Fibroblast of mammary gland (primary cell): ENCODE data around the gene BCL3.
A peak's percentile ranks its signal among the peaks of the same experiment; 100 is the strongest.

Experiments used
- DNase-seq: peaks from one replicate; pipeline ENCODE4 v3.0.0-alpha.2; 2010; ENCODE audit warnings: low read depth
- H3K4me3 ChIP-seq: 2 replicates; pipeline ENCODE4 v1.5.1; 2011; ENCODE audit warnings: low read depth, mild to moderate bottlenecking, low read length, moderate library complexity; ENCODE audit not compliant: control insufficient read depth
- TF ChIP-seq, protein P1 (sequence below): conservative IDR thresholded peaks from 2 replicates; pipeline ENCODE4 v1.5.1; 2011; ENCODE audit warnings: low read depth, low read length, inconsistent platforms; ENCODE audit not compliant: control insufficient read depth, insufficient read depth

BCL3 gene

GRCh38 chr19:44746946-44747738 is 1.4 kb upstream of the BCL3 start:
- peak overlapping the region; percentile 47 for H3K4me3 ChIP-seq
- TF ChIP-seq, protein P1, sequence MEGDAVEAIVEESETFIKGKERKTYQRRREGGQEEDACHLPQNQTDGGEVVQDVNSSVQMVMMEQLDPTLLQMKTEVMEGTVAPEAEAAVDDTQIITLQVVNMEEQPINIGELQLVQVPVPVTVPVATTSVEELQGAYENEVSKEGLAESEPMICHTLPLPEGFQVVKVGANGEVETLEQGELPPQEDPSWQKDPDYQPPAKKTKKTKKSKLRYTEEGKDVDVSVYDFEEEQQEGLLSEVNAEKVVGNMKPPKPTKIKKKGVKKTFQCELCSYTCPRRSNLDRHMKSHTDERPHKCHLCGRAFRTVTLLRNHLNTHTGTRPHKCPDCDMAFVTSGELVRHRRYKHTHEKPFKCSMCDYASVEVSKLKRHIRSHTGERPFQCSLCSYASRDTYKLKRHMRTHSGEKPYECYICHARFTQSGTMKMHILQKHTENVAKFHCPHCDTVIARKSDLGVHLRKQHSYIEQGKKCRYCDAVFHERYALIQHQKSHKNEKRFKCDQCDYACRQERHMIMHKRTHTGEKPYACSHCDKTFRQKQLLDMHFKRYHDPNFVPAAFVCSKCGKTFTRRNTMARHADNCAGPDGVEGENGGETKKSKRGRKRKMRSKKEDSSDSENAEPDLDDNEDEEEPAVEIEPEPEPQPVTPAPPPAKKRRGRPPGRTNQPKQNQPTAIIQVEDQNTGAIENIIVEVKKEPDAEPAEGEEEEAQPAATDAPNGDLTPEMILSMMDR, result no peak
- peak; percentile 96 for DNase-seq

DNA sequence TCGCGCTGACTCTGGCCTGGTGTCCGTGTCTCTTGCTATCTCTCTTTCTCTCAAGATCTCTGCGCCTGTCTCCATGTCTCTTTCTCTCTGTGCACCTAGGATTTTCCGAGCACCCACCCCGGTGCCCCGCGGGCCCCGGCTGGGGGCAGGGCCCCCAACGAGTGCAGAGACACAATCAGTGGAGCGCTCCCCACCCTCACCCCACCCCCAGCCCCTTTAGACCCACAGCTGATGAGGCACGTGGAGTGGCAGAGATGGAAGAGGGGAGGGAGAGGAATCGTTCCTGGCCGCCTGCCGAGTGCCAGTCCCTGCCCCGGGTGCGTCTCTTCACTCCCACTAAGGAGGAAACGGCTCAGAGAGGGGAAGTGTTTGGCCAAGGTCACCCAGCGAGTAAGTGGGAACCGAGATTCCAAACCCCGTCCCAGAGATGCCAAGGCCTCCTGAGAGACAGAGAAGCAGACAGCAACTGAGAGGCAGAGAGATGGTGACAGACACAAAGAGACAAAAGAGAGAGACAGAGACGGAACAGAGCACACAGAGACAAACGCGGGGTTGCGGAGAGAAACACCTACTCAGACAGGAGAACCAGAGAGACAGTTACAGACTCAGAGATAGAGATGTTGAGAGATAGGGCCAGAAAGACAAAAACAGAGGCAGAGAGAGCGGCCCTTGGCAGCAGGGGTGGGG is 626 bp upstream of the BCL3 start:
- H3K4me3 ChIP-seq, result peak overlapping the region; percentile 47
- no peak for DNase-seq
- TF ChIP-seq, protein P1, result no peak

GRCh38 chr19:44749292-44749691 is 784 bp downstream of the BCL3 start:
- TF ChIP-seq, protein P1, result no peak
- H3K4me3 ChIP-seq, result peak overlapping the region; percentile 74

DNA sequence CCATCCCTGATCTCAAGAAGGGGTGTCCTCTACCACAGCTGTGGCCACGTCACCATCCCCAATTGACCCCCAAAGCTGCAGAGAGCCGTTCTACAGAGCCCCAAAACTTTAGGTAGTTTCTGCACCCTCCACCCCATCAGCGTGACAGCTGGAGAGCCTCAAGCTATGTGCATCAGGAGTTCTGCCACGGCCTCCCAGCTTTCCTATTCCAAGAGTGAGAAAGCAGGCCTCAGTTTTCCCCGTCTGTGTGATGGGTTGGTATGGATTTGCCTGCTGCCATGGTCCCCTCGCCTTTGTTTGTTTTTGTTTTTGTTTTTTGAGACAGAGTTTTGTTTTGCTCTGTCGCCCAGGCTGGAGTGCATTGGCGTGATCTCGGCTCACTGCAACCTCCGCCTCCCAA is 1.5 kb downstream of the BCL3 start:
- DNase-seq, result no peak
- peak overlapping the region; percentile 74 for H3K4me3 ChIP-seq
- TF ChIP-seq, protein P1, result no peak

More at GRCh38 chr19:44749292-44749691, 784 bp downstream of the BCL3 start:
- no peak for DNase-seq

GRCh38 chr19:44752123-44752815 is 3.8 kb downstream of the BCL3 start:
- no peak for DNase-seq
- H3K4me3 ChIP-seq, result no peak overlapping the region
- TF ChIP-seq, protein P1, result no peak

DNA sequence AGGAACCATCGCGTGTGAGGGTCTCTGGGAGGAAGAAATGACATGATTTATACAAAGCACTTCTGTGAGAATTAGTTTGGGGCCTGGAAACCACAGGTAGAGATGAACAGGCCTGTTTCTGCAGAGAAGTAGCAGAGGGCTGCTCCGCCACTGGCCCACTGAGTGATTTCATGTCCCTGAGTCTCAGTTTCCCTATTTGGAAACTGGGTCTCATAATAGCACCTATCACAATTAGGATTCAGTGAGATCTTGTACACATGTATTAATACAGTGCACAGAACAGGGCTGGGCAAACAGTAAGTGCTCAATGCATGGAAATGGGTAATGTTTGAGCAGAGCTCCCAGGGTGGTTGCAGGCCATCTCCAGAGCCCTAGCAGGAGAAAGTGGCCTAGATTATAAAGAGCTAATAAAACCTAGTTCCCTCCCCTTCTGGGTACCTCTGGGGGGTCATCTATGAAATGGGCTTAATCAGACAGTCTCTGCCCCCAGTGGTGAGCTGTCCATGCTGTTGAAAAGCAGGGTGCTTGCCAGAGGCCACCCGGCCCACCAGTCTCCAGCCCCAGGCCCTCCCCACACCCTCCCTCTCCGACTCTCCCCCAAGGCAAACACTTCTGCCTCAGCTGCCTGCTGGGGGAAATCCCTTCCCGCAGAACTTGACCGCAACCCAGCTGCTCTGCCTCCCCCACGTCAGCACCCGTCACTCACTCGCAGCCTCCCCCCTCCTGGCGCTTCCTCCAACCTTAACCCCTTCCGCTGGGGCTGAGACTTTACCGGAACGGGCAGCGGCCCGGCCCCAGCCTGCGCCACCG is 4.5 kb downstream of the BCL3 start:
- TF ChIP-seq, protein P1, result no peak
- DNase-seq, result peak; percentile 98
- no peak overlapping the region for H3K4me3 ChIP-seq
